ENCODE results near the gene COL5A2. TPM values are rescaled to one million over a fixed set of nuclear protein-coding genes. Genes with fewer than 3 reads are reported as not detected.

The COL5A2 gene
- total and polyA plus RNA-seq, 10 of the 15 experiments (the other 5 are each of a cell fraction or from before 2014, with no cell fraction given) = 0.04 to 0.85 (median 0.39) TPM

GRCh38 chr2:189144700-189145211 is 34.8 kb downstream of the COL5A2 start:
- no peak for DNase-seq (ENCODE audit: low read depth, low spot score)
- 49% methylated on average over 3 of the region's 3 CpGs for WGBS (ENCODE audit: insufficient coverage, insufficient replicate concordance, low lambda C conversion rate, missing lambda C conversion rate)
- H3K27me3 ChIP-seq (replicated peaks in 1 of 2; ENCODE audit: control insufficient read depth in 2 of 2, insufficient read depth in 2 of 2, low read length in 1 of 2) = no peaks in the 10 kb centered on the region
- in situ Hi-C loops (cut with MboI) = no loop called here
- no peak overlapping the region for H2AFZ ChIP-seq (ENCODE audit: control insufficient read depth, low read depth, low read length)
- no peak overlapping the region for H3K4me2 ChIP-seq (ENCODE audit: control insufficient read depth, insufficient read depth)
- no TSS peak for BruUV-seq (replicated peaks)
- no peaks in the 10 kb centered on the region for H4K20me1 ChIP-seq (ENCODE audit: control insufficient read depth, insufficient read depth)
- SMC1A ChIA-PET (ENCODE audit: uncharacterized antibody, unreplicated experiment) = interaction anchor here (0.7 kb wide), 1 partner anchor 203 kb away, joined by 3 read pairs; no protein-coding TSS in a partner anchor
- H3K9ac ChIP-seq (ENCODE audit: control insufficient read depth, insufficient read depth, low read length) = no peak overlapping the region
- no peaks in the 10 kb centered on the region for H3K9me3 ChIP-seq (replicated peaks; ENCODE audit: control insufficient read depth, insufficient read depth, low read length)
- no peak for FAIRE-seq
- H3K4me3 ChIP-seq = no peak overlapping the region
- intact Hi-C loops (cut with micrococcal nuclease; ENCODE audit: unreplicated experiment) = no loop called here
- CTCF ChIA-PET = interaction anchor here (1.3 to 6.2 kb wide), 6 partner anchors 9 to 267 kb away, joined by 4 to 51 read pairs (median 29); no protein-coding TSS in a partner anchor
- no peak for ATAC-seq
- TF ChIP-seq TAF1 (IDR thresholded peaks at IDR 0.05; ENCODE audit: borderline replicate concordance, low read depth, low read length) = no peak
- no peak for TF ChIP-seq ESRRA (IDR thresholded peaks at IDR 0.05; ENCODE audit: low read length)
- TF ChIP-seq CBFB (IDR thresholded peaks at IDR 0.05; ENCODE audit: low read depth) = no peak
- no peak for TF ChIP-seq MAX (IDR thresholded peaks at IDR 0.05; ENCODE audit: low read depth, low read length)
- TF ChIP-seq ZNF217 (IDR thresholded peaks at IDR 0.05) = no peak
- TF ChIP-seq E4F1 (IDR thresholded peaks at IDR 0.05; ENCODE audit: borderline replicate concordance, partially characterized antibody) = no peak
- TF ChIP-seq NBN (IDR thresholded peaks at IDR 0.05) = no peak
- TF ChIP-seq PBX3 (IDR thresholded peaks at IDR 0.05; ENCODE audit: insufficient replicate concordance, low read depth, low read length) = no peak
- no peak for TF ChIP-seq NFXL1 (IDR thresholded peaks at IDR 0.05; ENCODE audit: borderline replicate concordance)
- no peak for TF ChIP-seq HDAC2 (IDR thresholded peaks at IDR 0.05)
- H3K27ac ChIP-seq (ENCODE audit: control insufficient read depth, insufficient read depth) = no peak overlapping the region
- no peaks in the 10 kb centered on the region for H3K36me3 ChIP-seq (ENCODE audit: control insufficient read depth in 2 of 2, insufficient read depth in 2 of 2, low read length in 1 of 2)
- no peaks in the 10 kb centered on the region for H3K4me1 ChIP-seq (ENCODE audit: control insufficient read depth, insufficient read depth, low read length)
- RAD21 ChIA-PET (ENCODE audit: unreplicated experiment) = interaction anchor here (3.4 kb wide), 1 partner anchor 144 kb away, joined by 35 read pairs; no protein-coding TSS in a partner anchor
- no peaks in the 10 kb centered on the region for H3K79me2 ChIP-seq (ENCODE audit: control insufficient read depth, insufficient read depth, low read length)
- POLR2A ChIA-PET = no interaction called here

Measured in GM12878 (cell line).